HL-60 (cell line): Measurements from ENCODE around the gene NFU1.

ENCODE experiments used
- CTCF ChIP-seq: IDR thresholded peaks from one replicate; pipeline ENCODE4 v1.5.1; 2011; ENCODE audit warnings: low read length, control low read depth, inconsistent platforms; ENCODE audit not compliant: insufficient read depth
- GABPA ChIP-seq: IDR thresholded peaks from 2 replicates; pipeline ENCODE4 v1.6.1; 2012; ENCODE audit warnings: low read depth
- REST ChIP-seq: IDR thresholded peaks from 2 replicates; pipeline ENCODE4 v1.6.1; 2012; ENCODE audit warnings: low read depth; ENCODE audit not compliant: insufficient replicate concordance

- no peak for TF ChIP-seq CTCF
- TF ChIP-seq GABPA: no peak
- no peak for TF ChIP-seq REST
These were observed 25.5 kb upstream of the NFU1 start for GRCh38 chr2:69462780-69463179.
